GM12801 (cell line): ENCODE results near the gene SLC5A6.

Experiments used
- TF ChIP-seq, protein P1 (sequence below): IDR thresholded peaks from one replicate; pipeline ENCODE4 v1.5.1; 2011; ENCODE audit warnings: control low read depth; ENCODE audit not compliant: insufficient read length; ENCODE audit errors: extremely low read depth

SLC5A6 gene

DNA sequence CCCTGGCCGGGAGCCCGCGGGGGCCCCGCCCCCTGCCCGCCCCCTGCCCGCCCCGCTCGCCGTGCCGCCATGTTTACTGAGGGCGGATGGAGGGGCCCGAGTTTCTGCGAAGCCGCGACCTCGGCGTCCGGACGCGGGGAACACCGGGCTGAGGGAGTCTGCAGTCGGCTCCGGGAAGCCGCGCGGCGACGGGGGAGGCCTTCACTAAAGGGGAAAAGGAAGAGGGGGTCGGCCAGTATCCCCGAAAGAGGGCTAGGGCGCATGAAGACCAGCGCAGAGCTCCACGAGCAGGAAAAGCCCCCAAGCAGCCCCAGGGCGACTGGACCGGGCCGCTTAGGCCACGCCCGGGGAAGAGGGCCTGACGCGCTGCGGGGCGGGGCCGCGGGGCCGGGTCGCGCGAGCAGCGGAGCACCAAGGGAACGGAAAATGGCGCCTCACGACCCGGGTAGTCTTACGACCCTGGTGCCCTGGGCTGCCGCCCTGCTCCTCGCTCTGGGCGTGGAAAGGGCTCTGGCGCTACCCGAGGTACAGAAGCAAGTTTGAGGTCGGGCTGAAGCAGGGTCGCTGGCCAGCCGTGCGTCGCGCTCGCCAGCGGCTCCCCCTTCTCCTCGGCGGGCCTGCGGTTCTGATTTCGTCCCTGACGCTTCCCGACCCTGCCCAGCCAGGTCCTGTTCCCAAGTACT, at the start of gene SLC5A6, which contains the start of gene ATRAID:
TSS of gene SLC5A6 (minus strand) at position 326 of the 683 bp plus-strand sequence. CDS start 4,618 bp downstream, outside the sequence.
TSS of gene ATRAID (plus strand) at position 99 of the 683 bp plus-strand sequence. CDS start at position 427, 328 bp downstream.
- TF ChIP-seq, protein P1, sequence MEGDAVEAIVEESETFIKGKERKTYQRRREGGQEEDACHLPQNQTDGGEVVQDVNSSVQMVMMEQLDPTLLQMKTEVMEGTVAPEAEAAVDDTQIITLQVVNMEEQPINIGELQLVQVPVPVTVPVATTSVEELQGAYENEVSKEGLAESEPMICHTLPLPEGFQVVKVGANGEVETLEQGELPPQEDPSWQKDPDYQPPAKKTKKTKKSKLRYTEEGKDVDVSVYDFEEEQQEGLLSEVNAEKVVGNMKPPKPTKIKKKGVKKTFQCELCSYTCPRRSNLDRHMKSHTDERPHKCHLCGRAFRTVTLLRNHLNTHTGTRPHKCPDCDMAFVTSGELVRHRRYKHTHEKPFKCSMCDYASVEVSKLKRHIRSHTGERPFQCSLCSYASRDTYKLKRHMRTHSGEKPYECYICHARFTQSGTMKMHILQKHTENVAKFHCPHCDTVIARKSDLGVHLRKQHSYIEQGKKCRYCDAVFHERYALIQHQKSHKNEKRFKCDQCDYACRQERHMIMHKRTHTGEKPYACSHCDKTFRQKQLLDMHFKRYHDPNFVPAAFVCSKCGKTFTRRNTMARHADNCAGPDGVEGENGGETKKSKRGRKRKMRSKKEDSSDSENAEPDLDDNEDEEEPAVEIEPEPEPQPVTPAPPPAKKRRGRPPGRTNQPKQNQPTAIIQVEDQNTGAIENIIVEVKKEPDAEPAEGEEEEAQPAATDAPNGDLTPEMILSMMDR, result no peak

DNA sequence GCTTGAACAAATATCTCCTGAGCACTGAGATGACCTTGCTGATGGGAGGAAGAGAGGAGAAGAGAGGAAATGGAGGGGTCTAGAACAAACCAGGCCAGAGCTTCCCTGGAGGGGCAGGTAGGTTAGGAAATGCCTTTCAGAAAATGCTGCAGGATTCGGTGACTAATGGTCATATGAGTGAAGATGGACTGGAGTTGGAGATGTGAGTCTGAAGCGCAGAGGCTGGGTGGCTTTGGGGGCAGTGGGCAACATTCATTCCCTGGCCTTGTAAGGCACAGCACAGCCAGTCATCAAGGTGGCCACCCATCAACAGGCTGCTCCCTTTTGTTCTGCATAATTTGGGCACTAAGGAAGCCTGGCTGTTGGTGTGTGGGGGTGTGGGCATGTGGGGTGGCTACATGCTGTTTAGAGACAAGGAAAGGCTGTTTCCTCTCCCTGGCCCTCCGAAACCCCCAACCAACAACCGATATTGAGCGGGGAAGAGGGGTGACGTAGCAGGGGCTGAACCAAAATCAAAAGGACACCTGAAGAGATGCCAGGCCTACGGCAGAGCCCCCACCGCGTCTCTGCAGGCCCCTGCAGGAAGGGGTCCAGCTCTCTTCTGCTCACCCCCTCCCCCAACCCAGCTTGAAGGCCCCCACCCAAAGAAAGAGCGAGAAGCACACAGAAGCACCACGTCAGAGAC, 49.3 kb upstream of the SLC5A6 start:
- TF ChIP-seq, protein P1, result no peak

- TF ChIP-seq, protein P1, result no peak
These were observed 46.0 kb upstream of the SLC5A6 start for GRCh38 chr2:27258051-27258450.

GRCh38 chr2:27256855-27257454, 44.9 kb upstream of the SLC5A6 start:
- TF ChIP-seq, protein P1, result no peak

- TF ChIP-seq, protein P1, result no peak
These were observed 43.6 kb upstream of the SLC5A6 start for GRCh38 chr2:27255660-27256059.

GRCh38 chr2:27255187-27255586, 43.1 kb upstream of the SLC5A6 start:
- TF ChIP-seq, protein P1, result no peak

GRCh38 chr2:27251766-27252165, 39.7 kb upstream of the SLC5A6 start:
- TF ChIP-seq, protein P1, result no peak
